ENCODE data around the gene DOCK1.

The DOCK1 gene

GRCh38 chr10:127250031-127250430 lies 344.8 kb downstream of the DOCK1 start:
- FAIRE-seq, result no peak
- no peak for DNase-seq (ENCODE audit: insufficient read length, low spot score)

GRCh38 chr10:127252818-127253217 lies 347.6 kb downstream of the DOCK1 start:
- DNase-seq (ENCODE audit: insufficient read length, low spot score), result no peak
- FAIRE-seq, result no peak

GRCh38 chr10:127254276-127254675 lies 349.0 kb downstream of the DOCK1 start:
- DNase-seq (ENCODE audit: insufficient read length, low spot score) (no peak), FAIRE-seq (no peak)

- no peak for FAIRE-seq
- no peak for DNase-seq (ENCODE audit: insufficient read length, low spot score)
These were observed 352.2 kb downstream of the DOCK1 start for GRCh38 chr10:127257395-127257794.

- no peak for FAIRE-seq
- no peak for DNase-seq (ENCODE audit: insufficient read length, low spot score)
These were observed 354.1 kb downstream of the DOCK1 start for GRCh38 chr10:127259347-127259746.

- no peak for DNase-seq (ENCODE audit: insufficient read length, low spot score)
- FAIRE-seq, result no peak
These were observed 357.4 kb downstream of the DOCK1 start for GRCh38 chr10:127262606-127263005.

- FAIRE-seq, result no peak
- no peak for DNase-seq (ENCODE audit: insufficient read length, low spot score)
These were observed 360.1 kb downstream of the DOCK1 start for GRCh38 chr10:127265288-127265687.

GRCh38 chr10:127266431-127266830 lies 361.2 kb downstream of the DOCK1 start:
- no peak for DNase-seq (ENCODE audit: insufficient read length, low spot score)
- FAIRE-seq, result no peak

- no peak for FAIRE-seq
These were observed 362.2 kb downstream of the DOCK1 start for GRCh38 chr10:127267442-127267841.

GRCh38 chr10:127272076-127272475 lies 366.8 kb downstream of the DOCK1 start:
- DNase-seq (ENCODE audit: insufficient read length, low spot score) (no peak), FAIRE-seq (no peak)

More at GRCh38 chr10:127267442-127267841, 362.2 kb downstream of the DOCK1 start:
- no peak for DNase-seq (ENCODE audit: insufficient read length, low spot score)

GRCh38 chr10:127275272-127275671 lies 370.0 kb downstream of the DOCK1 start:
- DNase-seq (ENCODE audit: insufficient read length, low spot score), result no peak
- no peak for FAIRE-seq

GRCh38 chr10:127275793-127276450 lies 370.7 kb downstream of the DOCK1 start:
- DNase-seq (ENCODE audit: insufficient read length, low spot score) (no peak), FAIRE-seq (no peak)

GRCh38 chr10:127276794-127277462 lies 371.7 kb downstream of the DOCK1 start:
- DNase-seq (ENCODE audit: insufficient read length, low spot score) (no peak), FAIRE-seq (no peak)

- FAIRE-seq, result no peak
- DNase-seq (ENCODE audit: insufficient read length, low spot score), result no peak
These were observed 372.8 kb downstream of the DOCK1 start for GRCh38 chr10:127278001-127278400.

GRCh38 chr10:127279334-127279774 lies 374.1 kb downstream of the DOCK1 start:
- DNase-seq (ENCODE audit: insufficient read length, low spot score) (no peak), FAIRE-seq (no peak)

- FAIRE-seq (no peak), DNase-seq (ENCODE audit: insufficient read length, low spot score) (no peak)
These were observed 375.2 kb downstream of the DOCK1 start for GRCh38 chr10:127280446-127280845.

GRCh38 chr10:127283017-127283416 lies 377.8 kb downstream of the DOCK1 start:
- DNase-seq (ENCODE audit: insufficient read length, low spot score), result no peak
- FAIRE-seq, result no peak

- DNase-seq (ENCODE audit: insufficient read length, low spot score) (no peak), FAIRE-seq (no peak)
These were observed 378.3 kb downstream of the DOCK1 start for GRCh38 chr10:127283576-127283975.

GRCh38 chr10:127290850-127291249 lies 385.6 kb downstream of the DOCK1 start:
- FAIRE-seq (no peak), DNase-seq (ENCODE audit: insufficient read length, low spot score) (no peak)

- no peak for DNase-seq (ENCODE audit: insufficient read length, low spot score)
These were observed 386.1 kb downstream of the DOCK1 start for GRCh38 chr10:127291329-127291728.

GRCh38 chr10:127292888-127293287 lies 387.7 kb downstream of the DOCK1 start:
- FAIRE-seq, result no peak
- no peak for DNase-seq (ENCODE audit: insufficient read length, low spot score)

More at GRCh38 chr10:127291329-127291728, 386.1 kb downstream of the DOCK1 start:
- no peak for FAIRE-seq

- no peak for FAIRE-seq
- DNase-seq (ENCODE audit: insufficient read length, low spot score), result no peak
These were observed 388.4 kb downstream of the DOCK1 start for GRCh38 chr10:127293640-127294039.
